Caco-2 (cell line): ENCODE measurements around the gene KAT5. TPM values are rescaled to one million over a fixed set of nuclear protein-coding genes. Genes with fewer than 3 reads are reported as not detected.

Experiments used
- BruUV-seq: library from RNA; stranded (reverse); fragments of 400-500 nt; replicated peaks from 2 replicates; lab custom pipeline; 2021; lab: Mats Ljungman, UMichigan
- CTCF ChIA-PET: fragments of 300-600 bp; sonication (Branson Sonifier 250); formaldehyde crosslinking; loops from one replicate; lab custom pipeline; 2022; ENCODE audit warnings: antibody characterized with exemption; lab: Charles Lee
- POLR2A ChIA-PET: fragments of 300-600 bp; sonication (Branson Sonifier 250); formaldehyde crosslinking; loops from one replicate; lab custom pipeline; 2022; ENCODE audit warnings: antibody characterized with exemption; lab: Charles Lee
- DNase-seq, 2 experiments: peaks; one replicate each; pipeline versions ENCODE4 v3.0.0 to v3.0.0-alpha.2; 2020 to 2022
- H3K27me3 ChIP-seq: replicated peaks from 2 replicates; pipeline ENCODE4 v1.6.0; 2011; ENCODE audit warnings: low read length; ENCODE audit not compliant: control insufficient read depth, insufficient read depth
- H3K36me3 ChIP-seq: 2 replicates; pipeline ENCODE4 v1.5.1; 2011; ENCODE audit warnings: low read length; ENCODE audit not compliant: control insufficient read depth, insufficient read depth
- H3K4me1 ChIP-seq: fragments of 250-450 bp; sonication (Bioruptor Pico); 2 replicates; pipeline ENCODE4 v1.5.1; 2020; ENCODE audit warnings: mild to moderate bottlenecking
- H3K4me3 ChIP-seq: 2 replicates; pipeline ENCODE4 v1.5.1; 2011; ENCODE audit warnings: low read depth, mild to moderate bottlenecking, control low read depth, low read length
- H3K9me3 ChIP-seq: fragments of 250-450 bp; sonication (Bioruptor Pico); 2 replicates; pipeline ENCODE4 v1.5.1; 2020; ENCODE audit warnings: mild to moderate bottlenecking, moderate library complexity
- H3K27ac Mint-ChIP-seq: one replicate; pipeline ENCODE4 v1.8.0; 2022; ENCODE audit warnings: mixed read lengths; ENCODE audit not compliant: unreplicated experiment
- H3K27me3 Mint-ChIP-seq: one replicate; pipeline ENCODE4 v1.8.0; 2022; ENCODE audit warnings: mixed read lengths; ENCODE audit not compliant: insufficient read depth, unreplicated experiment
- H3K36me3 Mint-ChIP-seq: one replicate; pipeline ENCODE4 v1.8.0; 2022; ENCODE audit warnings: mild to moderate bottlenecking, mixed read lengths; ENCODE audit not compliant: insufficient read depth, unreplicated experiment
- H3K4me1 Mint-ChIP-seq: one replicate; pipeline ENCODE4 v1.8.0; 2022; ENCODE audit warnings: low read depth, mixed read lengths; ENCODE audit not compliant: unreplicated experiment
- H3K4me3 Mint-ChIP-seq: one replicate; pipeline ENCODE4 v1.8.0; 2022; ENCODE audit warnings: mild to moderate bottlenecking, moderate library complexity, mixed read lengths; ENCODE audit not compliant: unreplicated experiment
- H3K9me3 Mint-ChIP-seq: one replicate; pipeline ENCODE4 v1.8.0; 2022; ENCODE audit warnings: mixed read lengths; ENCODE audit not compliant: unreplicated experiment
- CTCF ChIP-seq, 2 experiments: fragments of 200-600 bp in 1 of 2; IDR thresholded peaks; 1 replicate in 1 of 2; 2 replicates in 1 of 2; pipeline versions ENCODE4 v1.5.1 to v1.8.0; 2011 to 2022; ENCODE audit warnings: antibody characterized with exemption in 1 of 2, control low read depth in 1 of 2, inconsistent platforms in 1 of 2, low read depth in 1 of 2, low read length in 1 of 2, mild to moderate bottlenecking in 1 of 2, moderate library complexity in 1 of 2; ENCODE audit not compliant: insufficient read depth in 1 of 2, severe bottlenecking in 1 of 2, unreplicated experiment in 1 of 2
- intact Hi-C: fragments of 100-400 bp; cut with micrococcal nuclease; formaldehyde crosslinking; loops from one replicate; pipeline ENCODE4 v1.10.0; 2022; ENCODE audit not compliant: unreplicated experiment
- total RNA-seq: library from RNA; stranded (reverse); gene quantifications from 2 replicates; pipeline ENCODE4 v1.2.3, GENCODE V29; 2022

KAT5 gene
- total RNA-seq, 1 experiment from 2014 or later, result 70.1 TPM

- H3K36me3 Mint-ChIP-seq, result peaks cover 5% of the 10 kb centered on the region
- intact Hi-C loops, result no loop called here
- H3K4me3 Mint-ChIP-seq, result no peak overlapping the region
- Histone ChIP-seq H3K36me3 (no peaks in the 10 kb centered on the region; the same call in 1 of the 2 replicates), H3K9me3 (no peaks in the 10 kb centered on the region; the same call in 1 of the 2 replicates), H3K27me3 (no peaks in the 10 kb centered on the region), H3K4me1 (no peaks in the 10 kb centered on the region), H3K4me3 (no peak overlapping the region)
- H3K27me3 Mint-ChIP-seq, result peaks cover 5% of the 10 kb centered on the region
- H3K4me1 Mint-ChIP-seq, result no peaks in the 10 kb centered on the region
- DNase-seq, result no peak
- H3K9me3 Mint-ChIP-seq, result no peaks in the 10 kb centered on the region
- TF ChIP-seq CTCF (IDR thresholded peaks at IDR 0.05; ENCODE audit: insufficient read depth in 1 of 2, low read depth in 1 of 2, low read length in 1 of 2, severe bottlenecking in 1 of 2, unreplicated experiment in 1 of 2), result no peak
- H3K27ac Mint-ChIP-seq, result no peak overlapping the region
- BruUV-seq, result no TSS peak
- POLR2A ChIA-PET, result no interaction called here
- CTCF ChIA-PET, result interaction anchor here (0.6 kb wide), 1 partner anchor 190 kb away, joined by 6 read pairs; the partner anchor contains the start of gene FIBP
Measured at GRCh38 chr11:65698205-65698604, 13.8 kb upstream of the KAT5 start.

GRCh38 chr11:65699306-65699705 lies 12.7 kb upstream of the KAT5 start:
- H3K36me3 Mint-ChIP-seq, result peaks cover 5% of the 10 kb centered on the region
- ChIA-PET CTCF (no interaction called here), POLR2A (no interaction called here)
- H3K27ac Mint-ChIP-seq, result no peak overlapping the region
- H3K4me1 Mint-ChIP-seq, result no peaks in the 10 kb centered on the region
- Histone ChIP-seq H3K27me3 (no peaks in the 10 kb centered on the region), H3K9me3 (no peaks in the 10 kb centered on the region; the same call in 1 of the 2 replicates), H3K4me1 (no peaks in the 10 kb centered on the region), H3K4me3 (no peak overlapping the region), H3K36me3 (no peaks in the 10 kb centered on the region; the same call in 1 of the 2 replicates)
- no peak for DNase-seq
- no peak for TF ChIP-seq CTCF (IDR thresholded peaks at IDR 0.05; ENCODE audit: insufficient read depth in 1 of 2, low read depth in 1 of 2, low read length in 1 of 2, severe bottlenecking in 1 of 2, unreplicated experiment in 1 of 2)
- intact Hi-C loops, result no loop called here
- BruUV-seq, result no TSS peak
- no peaks in the 10 kb centered on the region for H3K9me3 Mint-ChIP-seq
- H3K4me3 Mint-ChIP-seq, result no peak overlapping the region
- H3K27me3 Mint-ChIP-seq, result peaks cover 6% of the 10 kb centered on the region

- BruUV-seq, result no TSS peak
- Mint-ChIP-seq H3K4me3 (no peak overlapping the region), H3K4me1 (no peaks in the 10 kb centered on the region), H3K9me3 (no peaks in the 10 kb centered on the region), H3K27ac (no peak overlapping the region), H3K36me3 (peaks cover 5% of the 10 kb centered on the region), H3K27me3 (peaks cover 8% of the 10 kb centered on the region)
- Histone ChIP-seq H3K9me3 (no peaks in the 10 kb centered on the region; the same call in 1 of the 2 replicates), H3K4me1 (no peaks in the 10 kb centered on the region), H3K27me3 (no peaks in the 10 kb centered on the region; the same call in 1 of the 2 replicates), H3K36me3 (no peaks in the 10 kb centered on the region; the same call in 1 of the 2 replicates), H3K4me3 (no peak overlapping the region)
- ChIA-PET POLR2A (no interaction called here), CTCF (interaction anchor here (0.6 to 0.7 kb wide), 2 partner anchors 27 to 188 kb away, joined by 3 read pairs; partner anchors contain the start of gene FIBP)
- no peak for DNase-seq
- no peak for TF ChIP-seq CTCF (IDR thresholded peaks at IDR 0.05; ENCODE audit: insufficient read depth in 1 of 2, low read depth in 1 of 2, low read length in 1 of 2, severe bottlenecking in 1 of 2, unreplicated experiment in 1 of 2)
- intact Hi-C loops, result loop anchor here (2.0 kb wide), 1 partner anchor 38 kb away; the partner anchor contains the start of gene RELA
Measured at GRCh38 chr11:65700399-65700798, 11.7 kb upstream of the KAT5 start.
